ENCODE measurements around the gene GFPT1. TPM values are rescaled to one million over a fixed set of nuclear protein-coding genes. Genes with fewer than 3 reads are reported as not detected.

The GFPT1 gene
- total and polyA plus RNA-seq, 2 donors from 2014 or later, result 9.5 to 43.1 TPM

GRCh38 chr2:69310111-69311023, 76.7 kb downstream of the GFPT1 start:
- Histone ChIP-seq H3K36me3 (ENCODE audit: control insufficient read depth in 2 of 3, insufficient read depth in 3 of 3, low read length in 3 of 3) (no peaks in the 10 kb centered on the region), H3K27me3 (ENCODE audit: control insufficient read depth, insufficient read depth, low read length) (no peaks in the 10 kb centered on the region), H3K9ac (ENCODE audit: low read length in 3 of 3) (peak overlapping the region in 1 of 3 donors; percentile 40), H3K4me1 (ENCODE audit: control insufficient read depth in 2 of 3, insufficient read depth in 2 of 3, low read depth in 1 of 3, low read length in 3 of 3) (peaks cover 0 to 13% (median 0%) of the 10 kb centered on the region in 3 donors), H3K9me3 (ENCODE audit: control insufficient read depth in 2 of 3, insufficient read depth in 1 of 3, low read length in 3 of 3) (no peaks in the 10 kb centered on the region), H3K27ac (ENCODE audit: low read depth in 2 of 2, low read length in 2 of 2) (peak overlapping the region in 1 of 2 donors; percentile 3), H3K4me3 (ENCODE audit: low read length in 3 of 3) (peak overlapping the region in 1 of 3 donors; percentile 11)
- TF ChIP-seq CTCF (IDR thresholded peaks at IDR 0.05; ENCODE audit: borderline replicate concordance, extremely low read depth, insufficient read depth), result no peak
- FAIRE-seq (no peak), DNase-seq (peak in 1 of 5 donors; percentile 44)
- intact Hi-C loops (cut with DNase I), result no loop called here

GRCh38 chr2:69309351-69310110, 77.5 kb downstream of the GFPT1 start:
- DNase-seq, result peak in 4 of 5 donors; percentile 45 to 79 (median 56)
- Histone ChIP-seq H3K36me3 (ENCODE audit: control insufficient read depth in 2 of 3, insufficient read depth in 3 of 3, low read length in 3 of 3) (no peaks in the 10 kb centered on the region), H3K4me1 (ENCODE audit: control insufficient read depth in 2 of 3, insufficient read depth in 2 of 3, low read depth in 1 of 3, low read length in 3 of 3) (peaks cover 0 to 13% (median 0%) of the 10 kb centered on the region in 3 donors), H3K9me3 (ENCODE audit: control insufficient read depth in 2 of 3, insufficient read depth in 1 of 3, low read length in 3 of 3) (no peaks in the 10 kb centered on the region), H3K9ac (ENCODE audit: low read length in 3 of 3) (peak overlapping the region in 1 of 3 donors; percentile 40), H3K27ac (ENCODE audit: low read depth in 2 of 2, low read length in 2 of 2) (peak overlapping the region; percentile 32 to 41), H3K27me3 (ENCODE audit: control insufficient read depth, insufficient read depth, low read length) (no peaks in the 10 kb centered on the region), H3K4me3 (ENCODE audit: low read length in 3 of 3) (peak overlapping the region in 1 of 3 donors; percentile 11)
- no peak for TF ChIP-seq CTCF (IDR thresholded peaks at IDR 0.05; ENCODE audit: borderline replicate concordance, extremely low read depth, insufficient read depth)
- FAIRE-seq, result no peak
- intact Hi-C loops (cut with DNase I), result no loop called here

- H3K9me3 ChIP-seq (ENCODE audit: control insufficient read depth in 2 of 3, insufficient read depth in 1 of 3, low read length in 3 of 3), result no peaks in the 10 kb centered on the region
- peaks cover 0 to 13% (median 0%) of the 10 kb centered on the region in 3 donors for H3K4me1 ChIP-seq (ENCODE audit: control insufficient read depth in 2 of 3, insufficient read depth in 2 of 3, low read depth in 1 of 3, low read length in 3 of 3)
- DNase-seq, result no peak
- no peaks in the 10 kb centered on the region for H3K27me3 ChIP-seq (ENCODE audit: control insufficient read depth, insufficient read depth, low read length)
- H3K4me3 ChIP-seq (ENCODE audit: low read length in 3 of 3), result no peak overlapping the region
- no peak for FAIRE-seq
- TF ChIP-seq CTCF (IDR thresholded peaks at IDR 0.05; ENCODE audit: borderline replicate concordance, extremely low read depth, insufficient read depth), result no peak
- no peak overlapping the region for H3K9ac ChIP-seq (ENCODE audit: low read length in 3 of 3)
- H3K27ac ChIP-seq (ENCODE audit: low read depth in 2 of 2, low read length in 2 of 2), result no peak overlapping the region
- intact Hi-C loops (cut with DNase I), result no loop called here
- H3K36me3 ChIP-seq (ENCODE audit: control insufficient read depth in 2 of 3, insufficient read depth in 3 of 3, low read length in 3 of 3), result no peaks in the 10 kb centered on the region
These were observed 78.7 kb downstream of the GFPT1 start for GRCh38 chr2:69308338-69308737.
